ENCODE results near the gene MAPK12. TPM values are rescaled to one million over a fixed set of nuclear protein-coding genes. Genes with fewer than 3 reads are reported as not detected.

Gene MAPK12
- total and polyA plus RNA-seq, 2 of the 4 experiments (the other 2 are of a cell fraction) = 41.0 to 56.3 TPM

- H3K23ac ChIP-seq (ENCODE audit: low read depth, low read length) = no peak overlapping the region
Measured at GRCh38 chr22:50257451-50258360, 3.8 kb downstream of the MAPK12 start.

More at GRCh38 chr22:50257451-50258360, 3.8 kb downstream of the MAPK12 start:
- H4K8ac ChIP-seq (ENCODE audit: low read depth in 2 of 2, low read length in 2 of 2) = no peak overlapping the region
- H3K14ac ChIP-seq (replicated peaks; ENCODE audit: low read depth, low read length) = no peak overlapping the region
- no peak overlapping the region for H2BK5ac ChIP-seq (ENCODE audit: low read depth, low read length, poor library complexity, severe bottlenecking)
- no peak overlapping the region for H3K9ac ChIP-seq (ENCODE audit: low read depth, low read length)
- ChIA-PET CTCF (no interaction called here), POLR2A (ENCODE audit: unreplicated experiment) (no interaction called here)
- H2BK20ac ChIP-seq (ENCODE audit: low read depth, low read length) = no peak overlapping the region
- no peak overlapping the region for H3K18ac ChIP-seq (ENCODE audit: low read depth, low read length)
- in situ Hi-C loops (cut with MboI; ENCODE audit: low sequenced_read_pairs) = no loop called here
- H2BK15ac ChIP-seq (ENCODE audit: low read depth, low read length) = no peak overlapping the region
- peaks cover 35% of the 10 kb centered on the region; the same call in 1 of the 2 replicates for H3K36me3 ChIP-seq (ENCODE audit: control insufficient read depth, insufficient read depth, low read length)
- H4K91ac ChIP-seq (ENCODE audit: insufficient read depth, low read depth, low read length) = no peak overlapping the region
- H2AK5ac ChIP-seq (ENCODE audit: low read depth, low read length) = no peak overlapping the region
- no peak overlapping the region for H2AFZ ChIP-seq (replicated peaks; ENCODE audit: low read length, poor library complexity)
- peaks cover 17% of the 10 kb centered on the region for H3K4me1 ChIP-seq (ENCODE audit: control insufficient read depth, insufficient read depth, low read length)
- no peak for DNase-seq
- H3K4me3 ChIP-seq (ENCODE audit: insufficient read depth, low read depth, low read length) = no peak overlapping the region
- H3K4ac ChIP-seq (ENCODE audit: low read depth, low read length) = no peak overlapping the region
- intact Hi-C loops (cut with micrococcal nuclease) = no loop called here
- H3K79me1 ChIP-seq (ENCODE audit: low read depth in 1 of 2, low read length in 2 of 2) = peaks cover 9 to 43% of the 10 kb centered on the region in 2 experiments; a peak in 3 of 4 replicates
- H3K9me1 ChIP-seq (ENCODE audit: insufficient read depth, low read length) = peaks cover 4% of the 10 kb centered on the region; the same call in 1 of the 2 replicates
- H4K20me1 ChIP-seq (ENCODE audit: insufficient read depth, low read length) = peaks cover 25% of the 10 kb centered on the region
- no peak overlapping the region for H3K56ac ChIP-seq (ENCODE audit: extremely low read depth, insufficient read depth, low read length)
- H2AK9ac ChIP-seq (replicated peaks; ENCODE audit: low read depth, low read length, poor library complexity) = no peak overlapping the region
- H3K9me3 ChIP-seq (ENCODE audit: control insufficient read depth, insufficient read depth, low read length) = no peaks in the 10 kb centered on the region
- H3K27ac ChIP-seq (ENCODE audit: insufficient read depth, low read length) = no peak overlapping the region
- H2BK120ac ChIP-seq (ENCODE audit: low read depth, low read length) = no peak overlapping the region
- WGBS, 2 experiments (ENCODE audit: extremely low coverage in 2 of 2, insufficient read length in 1 of 2) = 82% methylated on average over 14 of the region's 31 CpGs; no CpG with 5 or more reads in 1 of the 2 experiments
- no peak for ATAC-seq (ENCODE audit: low read depth)
- TF ChIP-seq, protein P1, sequence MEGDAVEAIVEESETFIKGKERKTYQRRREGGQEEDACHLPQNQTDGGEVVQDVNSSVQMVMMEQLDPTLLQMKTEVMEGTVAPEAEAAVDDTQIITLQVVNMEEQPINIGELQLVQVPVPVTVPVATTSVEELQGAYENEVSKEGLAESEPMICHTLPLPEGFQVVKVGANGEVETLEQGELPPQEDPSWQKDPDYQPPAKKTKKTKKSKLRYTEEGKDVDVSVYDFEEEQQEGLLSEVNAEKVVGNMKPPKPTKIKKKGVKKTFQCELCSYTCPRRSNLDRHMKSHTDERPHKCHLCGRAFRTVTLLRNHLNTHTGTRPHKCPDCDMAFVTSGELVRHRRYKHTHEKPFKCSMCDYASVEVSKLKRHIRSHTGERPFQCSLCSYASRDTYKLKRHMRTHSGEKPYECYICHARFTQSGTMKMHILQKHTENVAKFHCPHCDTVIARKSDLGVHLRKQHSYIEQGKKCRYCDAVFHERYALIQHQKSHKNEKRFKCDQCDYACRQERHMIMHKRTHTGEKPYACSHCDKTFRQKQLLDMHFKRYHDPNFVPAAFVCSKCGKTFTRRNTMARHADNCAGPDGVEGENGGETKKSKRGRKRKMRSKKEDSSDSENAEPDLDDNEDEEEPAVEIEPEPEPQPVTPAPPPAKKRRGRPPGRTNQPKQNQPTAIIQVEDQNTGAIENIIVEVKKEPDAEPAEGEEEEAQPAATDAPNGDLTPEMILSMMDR (conservative IDR thresholded peaks at IDR 0.05; ENCODE audit: low read depth, low read length) = no peak
- no peak for TF ChIP-seq CHD1 (IDR thresholded peaks at IDR 0.05; ENCODE audit: low read depth, low read length)
- no peak for TF ChIP-seq FOS (IDR thresholded peaks at IDR 0.05; ENCODE audit: low read depth, low read length)
- TF ChIP-seq, protein P2, sequence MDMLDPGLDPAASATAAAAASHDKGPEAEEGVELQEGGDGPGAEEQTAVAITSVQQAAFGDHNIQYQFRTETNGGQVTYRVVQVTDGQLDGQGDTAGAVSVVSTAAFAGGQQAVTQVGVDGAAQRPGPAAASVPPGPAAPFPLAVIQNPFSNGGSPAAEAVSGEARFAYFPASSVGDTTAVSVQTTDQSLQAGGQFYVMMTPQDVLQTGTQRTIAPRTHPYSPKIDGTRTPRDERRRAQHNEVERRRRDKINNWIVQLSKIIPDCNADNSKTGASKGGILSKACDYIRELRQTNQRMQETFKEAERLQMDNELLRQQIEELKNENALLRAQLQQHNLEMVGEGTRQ (IDR thresholded peaks at IDR 0.05; ENCODE audit: low read depth, low read length) = no peak
- no peak overlapping the region for H4K5ac ChIP-seq (ENCODE audit: low read depth, low read length)
- no peaks in the 10 kb centered on the region for H3K27me3 ChIP-seq (ENCODE audit: control insufficient read depth, insufficient read depth, low read length)
- H3K4me2 ChIP-seq (ENCODE audit: low read depth, low read length) = no peak overlapping the region
- no TSS peak for BruUV-seq (replicated peaks)
- dilution Hi-C loops (cut with HindIII; ENCODE audit: low sequenced_read_pairs, unreplicated experiment) = no loop called here
